NT2/D1 (cell line): Measurements from ENCODE around the gene LYRM4.

Source experiments
- SUZ12 ChIP-seq: IDR thresholded peaks from 2 replicates; pipeline ENCODE4 v1.6.1; 2011; ENCODE audit not compliant: insufficient read length, insufficient read depth; ENCODE audit errors: extremely low read depth
- YY1 ChIP-seq: IDR thresholded peaks from 2 replicates; pipeline ENCODE4 v1.6.1; 2011; ENCODE audit not compliant: insufficient read length, insufficient read depth
- ZNF274 ChIP-seq: IDR thresholded peaks from 2 replicates; pipeline ENCODE4 v1.6.1; 2011; ENCODE audit warnings: mild to moderate bottlenecking, low read depth, low read length

DNA sequence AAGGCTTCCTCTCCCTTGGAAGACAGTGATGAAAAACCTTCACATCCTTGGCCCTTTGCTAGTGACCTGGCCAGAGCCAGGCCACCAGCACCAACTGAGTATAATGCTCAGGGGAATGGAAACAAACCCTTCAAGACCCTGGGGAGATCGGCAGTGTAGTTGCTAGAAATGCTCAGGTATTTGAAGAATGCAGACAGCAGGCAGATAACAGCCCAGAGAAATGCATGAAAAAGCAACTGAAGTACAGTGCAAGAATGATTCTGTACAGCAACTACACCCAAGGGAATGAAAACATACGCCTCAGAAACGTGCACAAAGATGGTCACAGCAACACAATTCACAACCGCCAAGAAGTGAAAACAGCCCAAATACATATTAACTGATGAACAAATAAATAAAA, 134.5 kb downstream of the LYRM4 start:
- TF ChIP-seq ZNF274: no peak
- TF ChIP-seq SUZ12: no peak
- no peak for TF ChIP-seq YY1
